Prostate gland (tissue), 2 donors: Measurements from ENCODE around the gene EIF4A3. TPM values are rescaled to one million over a fixed set of nuclear protein-coding genes. Genes with fewer than 3 reads are reported as not detected.

Source experiments
- DNase-seq: peaks from one replicate; pipeline ENCODE4 v3.0.0-alpha.2; 2019; ENCODE audit warnings: low spot score
- H3K27ac ChIP-seq, 2 donors: fragments of 200-600 bp; sonication (generic); 2 replicates each; pipeline ENCODE4 v1.5.1; 2017 to 2019
- H3K27me3 ChIP-seq: fragments of 200-600 bp; sonication (generic); replicated peaks from 2 replicates; pipeline ENCODE4 v1.5.1; 2019; ENCODE audit not compliant: insufficient read depth
- H3K36me3 ChIP-seq, 2 donors: fragments of 200-600 bp; sonication (generic); 1 replicate in 1 of 2; 2 replicates in 1 of 2; pipeline versions ENCODE4 v1.5.1 to v1.8.1; 2017 to 2019
- H3K4me1 ChIP-seq: fragments of 200-600 bp; sonication (generic); replicated peaks from 2 replicates; pipeline ENCODE4 v1.5.1; 2019
- H3K4me3 ChIP-seq, 2 donors: fragments of 200-600 bp; sonication (generic); 2 replicates each; pipeline ENCODE4 v1.5.1; 2017 to 2019
- H3K9me3 ChIP-seq: fragments of 200-600 bp; sonication (generic); 2 replicates; pipeline ENCODE4 v1.5.1; 2017
- POLR2A ChIP-seq: fragments of 450-650 bp; IDR thresholded peaks from one replicate; pipeline ENCODE4 v1.6.1; 2016; ENCODE audit warnings: antibody characterized with exemption, mild to moderate bottlenecking
- POLR2AphosphoS5 ChIP-seq: sonication (generic); formaldehyde crosslinking; IDR thresholded peaks from one replicate; pipeline ENCODE4 v1.6.1; 2017; ENCODE audit warnings: antibody characterized with exemption
- WGBS: methylation state at CpG from one replicate; pipeline ENCODE4 v1.1.5; 2018; 5-methylcytosine and 5-hydroxymethylcytosine counted together
- intact Hi-C: fragments of 100-400 bp; cut with DNase I; formaldehyde crosslinking; loops from one replicate; pipeline ENCODE4 v1.14.2; 2022
- total RNA-seq, 2 donors: library from RNA; depleted of rRNA; stranded (reverse); fragments of >200 nt; gene quantifications; one replicate each; pipeline ENCODE4 v1.1.0, GENCODE V29; 2016
- TF ChIP-seq, protein P1 (sequence below), 4 experiments: fragments of 200-600 bp in 2 of 4; fragments of 450-650 bp in 2 of 4; sonication (generic) in 2 of 4; IDR thresholded peaks; 1 replicate in 3 of 4; 2 replicates in 1 of 4; pipeline ENCODE4 v1.5.1; 2016 to 2019; ENCODE audit warnings: antibody characterized with exemption in 4 of 4, mild to moderate bottlenecking in 2 of 4, moderate library complexity in 2 of 4

The EIF4A3 gene
- total RNA-seq, 2 donors from 2014 or later = 69.7 to 72.9 TPM

DNA sequence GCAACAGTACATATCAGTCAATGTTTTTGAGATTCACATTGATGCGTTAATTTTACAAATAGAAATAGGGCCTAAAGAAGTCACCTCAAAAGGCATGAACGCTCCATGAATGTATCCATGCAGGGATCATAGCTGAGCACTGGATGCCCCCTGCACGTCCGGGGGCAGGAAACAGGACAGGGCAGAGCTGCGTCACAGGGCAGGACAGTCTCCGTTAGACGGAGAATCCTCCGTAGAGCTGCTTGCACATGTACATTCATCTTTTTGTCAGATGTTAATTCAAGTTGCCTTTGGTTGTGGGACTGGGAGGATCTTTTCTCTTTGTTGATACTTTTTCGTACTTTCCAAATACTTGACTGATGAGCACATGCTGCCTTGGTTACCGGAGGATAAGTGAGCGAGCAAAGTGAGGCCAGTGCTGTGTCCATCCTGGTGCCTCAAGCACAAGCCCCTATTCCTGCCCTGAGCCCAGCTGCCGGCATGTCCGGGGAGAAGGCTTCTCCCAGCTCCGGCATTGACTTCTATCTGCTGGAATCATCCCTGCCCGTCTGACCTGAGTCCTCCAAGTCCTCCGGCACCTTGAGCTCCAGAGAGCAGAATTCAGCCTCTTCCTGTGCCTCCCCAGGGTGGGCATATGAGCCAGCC lies 30.5 kb downstream of the EIF4A3 start:
- no peaks in the 10 kb centered on the region for H3K9me3 ChIP-seq
- intact Hi-C loops = no loop called here
- no peak for TF ChIP-seq POLR2A
- no peak for TF ChIP-seq POLR2AphosphoS5
- TF ChIP-seq, protein P1, sequence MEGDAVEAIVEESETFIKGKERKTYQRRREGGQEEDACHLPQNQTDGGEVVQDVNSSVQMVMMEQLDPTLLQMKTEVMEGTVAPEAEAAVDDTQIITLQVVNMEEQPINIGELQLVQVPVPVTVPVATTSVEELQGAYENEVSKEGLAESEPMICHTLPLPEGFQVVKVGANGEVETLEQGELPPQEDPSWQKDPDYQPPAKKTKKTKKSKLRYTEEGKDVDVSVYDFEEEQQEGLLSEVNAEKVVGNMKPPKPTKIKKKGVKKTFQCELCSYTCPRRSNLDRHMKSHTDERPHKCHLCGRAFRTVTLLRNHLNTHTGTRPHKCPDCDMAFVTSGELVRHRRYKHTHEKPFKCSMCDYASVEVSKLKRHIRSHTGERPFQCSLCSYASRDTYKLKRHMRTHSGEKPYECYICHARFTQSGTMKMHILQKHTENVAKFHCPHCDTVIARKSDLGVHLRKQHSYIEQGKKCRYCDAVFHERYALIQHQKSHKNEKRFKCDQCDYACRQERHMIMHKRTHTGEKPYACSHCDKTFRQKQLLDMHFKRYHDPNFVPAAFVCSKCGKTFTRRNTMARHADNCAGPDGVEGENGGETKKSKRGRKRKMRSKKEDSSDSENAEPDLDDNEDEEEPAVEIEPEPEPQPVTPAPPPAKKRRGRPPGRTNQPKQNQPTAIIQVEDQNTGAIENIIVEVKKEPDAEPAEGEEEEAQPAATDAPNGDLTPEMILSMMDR (IDR thresholded peaks at IDR 0.05) = no peak
- no peaks in the 10 kb centered on the region for H3K36me3 ChIP-seq
- WGBS = 80% methylated on average over 16 of the region's 16 CpGs
- H3K4me3 ChIP-seq = no peak overlapping the region
- no peaks in the 10 kb centered on the region for H3K4me1 ChIP-seq
- no peaks in the 10 kb centered on the region for H3K27me3 ChIP-seq
- no peak for DNase-seq
- H3K27ac ChIP-seq = no peak overlapping the region

DNA sequence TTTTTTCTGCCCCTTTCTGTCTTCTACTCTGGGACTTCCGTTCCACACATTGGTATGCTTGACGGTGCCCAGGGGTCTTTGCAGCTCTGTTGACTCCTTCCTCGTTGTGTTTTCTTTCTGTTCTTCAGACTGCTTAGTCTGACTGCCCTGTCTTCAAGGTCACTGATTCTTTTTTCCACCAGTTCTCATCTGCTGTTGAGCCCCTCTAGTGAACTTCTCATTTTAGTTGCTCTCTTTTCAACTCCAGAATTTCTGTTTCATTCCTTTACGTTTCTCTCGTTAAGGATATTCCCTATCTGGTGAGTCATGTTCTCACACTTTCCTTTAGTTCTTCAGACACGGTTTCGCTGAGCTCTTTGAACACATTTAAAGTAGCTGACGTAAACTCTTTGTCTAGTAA lies 31.8 kb downstream of the EIF4A3 start:
- 96% methylated on average over 8 of the region's 8 CpGs for WGBS
- Histone ChIP-seq H3K9me3 (no peaks in the 10 kb centered on the region), H3K27ac (no peak overlapping the region), H3K36me3 (no peaks in the 10 kb centered on the region), H3K4me3 (no peak overlapping the region), H3K27me3 (no peaks in the 10 kb centered on the region), H3K4me1 (no peaks in the 10 kb centered on the region)
- intact Hi-C loops = no loop called here
- DNase-seq = no peak
- TF ChIP-seq POLR2A (no peak), POLR2AphosphoS5 (no peak)
- TF ChIP-seq, protein P1 (IDR thresholded peaks at IDR 0.05) = no peak

DNA sequence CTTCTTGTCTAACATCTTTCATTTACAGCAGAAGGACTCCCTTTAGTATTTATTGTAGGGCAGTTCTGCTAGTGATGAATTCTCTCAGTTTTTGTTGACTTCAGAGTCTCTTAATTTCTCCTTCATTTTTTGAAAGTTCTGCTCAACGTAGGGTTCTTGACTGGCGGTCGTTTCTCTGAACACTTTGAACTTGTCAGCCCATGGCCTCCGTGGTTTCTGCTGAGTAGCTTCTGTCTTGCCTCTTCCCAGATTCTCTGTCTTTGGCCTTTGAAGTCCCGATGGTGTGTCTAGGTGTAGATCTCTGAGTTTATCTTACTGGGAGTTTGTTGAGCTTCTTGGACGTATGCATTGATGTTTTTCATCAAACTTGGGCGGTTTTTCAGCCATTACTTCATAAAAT lies 32.2 kb downstream of the EIF4A3 start:
- TF ChIP-seq POLR2A (no peak), POLR2AphosphoS5 (no peak)
- TF ChIP-seq, protein P1 (IDR thresholded peaks at IDR 0.05) = no peak
- Histone ChIP-seq H3K36me3 (no peaks in the 10 kb centered on the region), H3K27ac (no peak overlapping the region), H3K4me1 (no peaks in the 10 kb centered on the region), H3K27me3 (no peaks in the 10 kb centered on the region), H3K9me3 (no peaks in the 10 kb centered on the region), H3K4me3 (no peak overlapping the region)
- DNase-seq = no peak
- WGBS = 93% methylated on average over 7 of the region's 7 CpGs
- intact Hi-C loops = no loop called here

DNA sequence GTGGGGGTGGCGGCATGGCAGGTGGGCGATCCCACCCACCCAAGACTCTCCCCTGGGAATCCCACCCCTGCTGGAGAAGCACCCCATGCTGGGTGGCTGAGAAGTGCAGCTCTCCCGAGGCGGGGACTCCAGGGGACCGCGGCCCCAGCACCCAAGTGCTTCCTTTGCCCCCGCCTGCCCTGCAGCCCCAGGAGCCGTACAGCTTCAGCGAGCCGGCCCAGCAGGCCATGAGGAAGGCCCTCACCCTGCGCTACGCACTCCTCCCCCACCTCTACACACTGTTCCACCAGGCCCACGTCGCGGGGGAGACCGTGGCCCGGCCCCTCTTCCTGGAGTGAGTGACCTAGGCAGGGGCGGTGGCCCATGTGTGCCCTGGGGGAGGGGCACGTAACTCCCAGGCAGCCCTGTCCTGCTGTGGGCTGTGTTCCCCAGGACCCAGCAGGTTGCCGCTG lies 33.9 kb downstream of the EIF4A3 start:
- no peak for DNase-seq
- 84% methylated on average over 11 of the region's 20 CpGs for WGBS
- Histone ChIP-seq H3K4me1 (no peaks in the 10 kb centered on the region), H3K9me3 (no peaks in the 10 kb centered on the region), H3K27me3 (no peaks in the 10 kb centered on the region), H3K27ac (no peak overlapping the region), H3K36me3 (no peaks in the 10 kb centered on the region), H3K4me3 (no peak overlapping the region)
- TF ChIP-seq POLR2A = no peak
- intact Hi-C loops = no loop called here

DNA sequence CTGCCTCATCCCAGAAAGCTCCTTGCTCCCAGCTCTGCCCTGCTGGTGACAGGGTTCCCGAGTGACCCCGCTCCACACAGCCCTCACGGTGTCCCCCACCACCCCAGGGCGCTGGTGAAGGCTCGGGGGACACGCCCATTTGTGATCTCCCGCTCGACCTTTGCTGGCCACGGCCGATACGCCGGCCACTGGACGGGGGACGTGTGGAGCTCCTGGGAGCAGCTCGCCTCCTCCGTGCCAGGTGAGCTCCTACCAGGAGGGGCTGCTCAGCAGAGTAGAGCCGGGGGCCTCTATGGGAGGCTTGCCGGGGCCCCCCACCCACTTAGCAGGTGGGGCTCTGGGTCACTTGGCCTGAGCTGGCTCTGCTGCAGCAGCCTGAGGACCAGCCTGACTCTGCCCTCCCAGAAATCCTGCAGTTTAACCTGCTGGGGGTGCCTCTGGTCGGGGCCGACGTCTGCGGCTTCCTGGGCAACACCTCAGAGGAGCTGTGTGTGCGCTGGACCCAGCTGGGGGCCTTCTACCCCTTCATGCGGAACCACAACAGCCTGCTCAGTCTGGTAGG lies 34.4 kb downstream of the EIF4A3 start:
- H3K27ac ChIP-seq = no peak overlapping the region
- 95% methylated on average over 24 of the region's 24 CpGs for WGBS
- H3K4me1 ChIP-seq = no peaks in the 10 kb centered on the region
- H3K4me3 ChIP-seq = no peak overlapping the region
- no peaks in the 10 kb centered on the region for H3K9me3 ChIP-seq
- H3K27me3 ChIP-seq = no peaks in the 10 kb centered on the region
- TF ChIP-seq, protein P1 (IDR thresholded peaks at IDR 0.05) = no peak
- TF ChIP-seq POLR2AphosphoS5 (no peak), POLR2A (no peak)
- DNase-seq = no peak
- intact Hi-C loops = no loop called here
- H3K36me3 ChIP-seq = no peaks in the 10 kb centered on the region
